A673 (cell line): Measurements from ENCODE around the gene ZNF24.

Source experiments
- EZH2 ChIP-seq: fragments of 200-600 bp; sonication (generic); IDR thresholded peaks from 2 replicates; pipeline ENCODE4 v1.6.1; 2017; ENCODE audit warnings: borderline replicate concordance, low read depth, mild to moderate bottlenecking, mixed read lengths, antibody characterized with exemption, low read length; ENCODE audit not compliant: poor library complexity, severe bottlenecking
- TF ChIP-seq, protein P1 (sequence below): fragments of 300-800, 200-600 bp; sonication (generic); conservative IDR thresholded peaks from 2 replicates; pipeline ENCODE4 v1.5.1; 2017; ENCODE audit warnings: low read depth, mild to moderate bottlenecking, antibody characterized with exemption, low read length, moderate library complexity, mixed read lengths

DNA sequence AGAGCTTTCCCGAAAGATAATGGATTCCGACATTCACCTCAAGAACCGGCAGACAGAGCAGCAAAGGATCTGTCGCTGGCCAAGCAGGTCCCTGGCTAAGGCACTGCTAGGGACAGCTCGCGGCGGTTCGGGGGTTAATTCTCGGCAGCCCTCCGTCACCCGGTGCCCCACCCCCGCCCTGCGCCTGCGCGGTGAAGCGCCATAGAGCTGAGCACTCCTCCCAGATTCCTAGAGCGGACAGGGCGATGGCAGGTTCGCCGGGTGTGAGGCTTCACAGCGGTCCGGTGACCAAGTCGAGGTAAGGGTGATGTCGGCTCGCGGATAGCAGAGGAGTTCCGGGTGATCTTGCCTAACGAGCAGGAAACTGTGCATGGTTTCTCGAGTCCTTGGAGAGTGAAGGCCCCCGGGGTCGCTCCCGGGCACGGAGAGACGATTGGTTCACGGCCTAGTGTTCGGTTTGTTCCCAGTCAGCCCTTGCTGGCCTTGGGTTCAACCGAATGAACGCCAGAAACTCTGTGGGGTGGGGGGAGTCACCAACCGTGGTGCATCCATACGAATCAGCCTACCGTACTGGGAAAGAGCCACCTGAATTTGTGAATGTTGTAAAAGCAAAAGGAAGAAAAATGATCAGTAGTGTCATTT, 54.0 kb downstream of the ZNF24 start, which contains the start of gene ZSCAN30:
- TF ChIP-seq, protein P1, sequence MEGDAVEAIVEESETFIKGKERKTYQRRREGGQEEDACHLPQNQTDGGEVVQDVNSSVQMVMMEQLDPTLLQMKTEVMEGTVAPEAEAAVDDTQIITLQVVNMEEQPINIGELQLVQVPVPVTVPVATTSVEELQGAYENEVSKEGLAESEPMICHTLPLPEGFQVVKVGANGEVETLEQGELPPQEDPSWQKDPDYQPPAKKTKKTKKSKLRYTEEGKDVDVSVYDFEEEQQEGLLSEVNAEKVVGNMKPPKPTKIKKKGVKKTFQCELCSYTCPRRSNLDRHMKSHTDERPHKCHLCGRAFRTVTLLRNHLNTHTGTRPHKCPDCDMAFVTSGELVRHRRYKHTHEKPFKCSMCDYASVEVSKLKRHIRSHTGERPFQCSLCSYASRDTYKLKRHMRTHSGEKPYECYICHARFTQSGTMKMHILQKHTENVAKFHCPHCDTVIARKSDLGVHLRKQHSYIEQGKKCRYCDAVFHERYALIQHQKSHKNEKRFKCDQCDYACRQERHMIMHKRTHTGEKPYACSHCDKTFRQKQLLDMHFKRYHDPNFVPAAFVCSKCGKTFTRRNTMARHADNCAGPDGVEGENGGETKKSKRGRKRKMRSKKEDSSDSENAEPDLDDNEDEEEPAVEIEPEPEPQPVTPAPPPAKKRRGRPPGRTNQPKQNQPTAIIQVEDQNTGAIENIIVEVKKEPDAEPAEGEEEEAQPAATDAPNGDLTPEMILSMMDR, result no peak
- no peak for TF ChIP-seq EZH2
